Measurements from ENCODE around the gene ZC3H4.

ZC3H4 gene

GRCh38 chr19:47130589-47131227 is 17.1 kb upstream of the ZC3H4 start, which contains the start of gene SAE1:
Gene SAE1 (plus strand): TSS chr19:47130835. CDS start chr19:47130931, 96 bp downstream.
- no peaks in the 10 kb centered on the region for H3F3A ChIP-seq (ENCODE audit: insufficient read depth, low read length)
- H3K27ac ChIP-seq (ENCODE audit: low read depth, low read length, poor library complexity, severe bottlenecking): peak within 1 kb of the TSS; percentile 64
- no peaks in the 10 kb centered on the region for H3K9me3 ChIP-seq (ENCODE audit: low read length)
- no peaks in the 10 kb centered on the region for H4K20me1 ChIP-seq (ENCODE audit: insufficient read depth, low read length)
- H3K4me2 ChIP-seq (ENCODE audit: low read length): peak within 1 kb of the TSS; percentile 72
- H3K79me2 ChIP-seq (ENCODE audit: insufficient read depth, low read length): peaks cover 49% of the 10 kb centered on the region
- peak within 1 kb of the TSS; percentile 88 for H3K4me3 ChIP-seq (ENCODE audit: low read depth, low read length, poor library complexity, severe bottlenecking)
- H3K36me3 ChIP-seq (ENCODE audit: insufficient read depth, low read length): peaks cover 36% of the 10 kb centered on the region
- H3K9me2 ChIP-seq (ENCODE audit: low read depth, low read length): no peaks in the 10 kb centered on the region
- H3K4me1 ChIP-seq (ENCODE audit: insufficient read depth, low read length, severe bottlenecking): peaks cover 32% of the 10 kb centered on the region
- TF ChIP-seq EZH2 (IDR thresholded peaks at IDR 0.05; ENCODE audit: borderline replicate concordance, low read length): no peak
- TF ChIP-seq CTCF (IDR thresholded peaks at IDR 0.05; ENCODE audit: low read length): peak; percentile 58
- peak within 1 kb of the TSS; percentile 84 for H3K9ac ChIP-seq (ENCODE audit: low read length)
- no peaks in the 10 kb centered on the region for H3K27me3 ChIP-seq (ENCODE audit: insufficient read depth, low read length)
- peak within 1 kb of the TSS; percentile 4; the same call in 1 of the 2 replicates for H2AFZ ChIP-seq (ENCODE audit: low read length)

- H3K4me3 ChIP-seq (ENCODE audit: low read depth, low read length, poor library complexity, severe bottlenecking): no peak overlapping the region
- no peaks in the 10 kb centered on the region for H3F3A ChIP-seq (ENCODE audit: insufficient read depth, low read length)
- no peaks in the 10 kb centered on the region for H4K20me1 ChIP-seq (ENCODE audit: insufficient read depth, low read length)
- H3K27ac ChIP-seq (ENCODE audit: low read depth, low read length, poor library complexity, severe bottlenecking): no peak overlapping the region
- H3K36me3 ChIP-seq (ENCODE audit: insufficient read depth, low read length): peaks cover 31% of the 10 kb centered on the region
- H3K4me1 ChIP-seq (ENCODE audit: insufficient read depth, low read length, severe bottlenecking): peaks cover 32% of the 10 kb centered on the region
- H2AFZ ChIP-seq (ENCODE audit: low read length): peak overlapping the region; percentile 4; the same call in 1 of the 2 replicates
- TF ChIP-seq CTCF (IDR thresholded peaks at IDR 0.05; ENCODE audit: low read length): no peak
- TF ChIP-seq EZH2 (IDR thresholded peaks at IDR 0.05; ENCODE audit: borderline replicate concordance, low read length): no peak
- H3K4me2 ChIP-seq (ENCODE audit: low read length): no peak overlapping the region
- H3K79me2 ChIP-seq (ENCODE audit: insufficient read depth, low read length): peaks cover 43% of the 10 kb centered on the region
- no peaks in the 10 kb centered on the region for H3K9me3 ChIP-seq (ENCODE audit: low read length)
- H3K9me2 ChIP-seq (ENCODE audit: low read depth, low read length): no peaks in the 10 kb centered on the region
- no peak overlapping the region for H3K9ac ChIP-seq (ENCODE audit: low read length)
- no peaks in the 10 kb centered on the region for H3K27me3 ChIP-seq (ENCODE audit: insufficient read depth, low read length)
Measured at GRCh38 chr19:47130120-47130588, 16.6 kb upstream of the ZC3H4 start.

GRCh38 chr19:47129579-47129978 is 16.0 kb upstream of the ZC3H4 start:
- peaks cover 38% of the 10 kb centered on the region for H3K79me2 ChIP-seq (ENCODE audit: insufficient read depth, low read length)
- H3K27ac ChIP-seq (ENCODE audit: low read depth, low read length, poor library complexity, severe bottlenecking): no peak overlapping the region
- H3K4me3 ChIP-seq (ENCODE audit: low read depth, low read length, poor library complexity, severe bottlenecking): no peak overlapping the region
- TF ChIP-seq CTCF (IDR thresholded peaks at IDR 0.05; ENCODE audit: low read length) (no peak), EZH2 (IDR thresholded peaks at IDR 0.05; ENCODE audit: borderline replicate concordance, low read length) (no peak)
- H3K4me2 ChIP-seq (ENCODE audit: low read length): no peak overlapping the region
- no peak overlapping the region for H3K9ac ChIP-seq (ENCODE audit: low read length)
- peaks cover 32% of the 10 kb centered on the region for H3K4me1 ChIP-seq (ENCODE audit: insufficient read depth, low read length, severe bottlenecking)
- no peaks in the 10 kb centered on the region for H3K9me3 ChIP-seq (ENCODE audit: low read length)
- no peaks in the 10 kb centered on the region for H4K20me1 ChIP-seq (ENCODE audit: insufficient read depth, low read length)
- H3K9me2 ChIP-seq (ENCODE audit: low read depth, low read length): no peaks in the 10 kb centered on the region
- no peaks in the 10 kb centered on the region for H3K27me3 ChIP-seq (ENCODE audit: insufficient read depth, low read length)
- no peak overlapping the region for H2AFZ ChIP-seq (ENCODE audit: low read length)
- H3K36me3 ChIP-seq (ENCODE audit: insufficient read depth, low read length): peaks cover 25% of the 10 kb centered on the region
- H3F3A ChIP-seq (ENCODE audit: insufficient read depth, low read length): no peaks in the 10 kb centered on the region
